ENCODE results near the gene MCTP2.

MCTP2 gene

DNA sequence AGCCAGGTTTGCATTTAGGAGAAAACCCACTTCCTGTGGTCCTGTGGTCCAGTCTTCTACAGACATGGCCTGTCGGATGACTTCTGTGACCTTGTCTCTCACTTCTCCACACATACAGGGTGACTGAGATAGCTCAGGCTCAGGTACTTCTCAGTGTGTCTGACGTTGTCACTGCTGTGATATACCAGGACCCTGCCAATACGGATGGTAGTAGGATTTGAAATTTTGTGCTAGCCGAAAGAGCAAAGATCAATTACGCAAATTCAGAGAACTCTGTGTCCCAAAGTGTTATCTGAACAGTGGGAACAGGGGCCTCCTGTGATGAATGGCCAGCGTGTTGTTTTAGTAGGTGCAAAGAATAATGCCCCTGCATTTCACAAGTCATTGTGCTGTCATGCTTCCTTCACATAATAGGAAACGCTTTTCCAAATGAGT, 128.9 kb downstream of the MCTP2 start:
- no peak for DNase-seq

DNA sequence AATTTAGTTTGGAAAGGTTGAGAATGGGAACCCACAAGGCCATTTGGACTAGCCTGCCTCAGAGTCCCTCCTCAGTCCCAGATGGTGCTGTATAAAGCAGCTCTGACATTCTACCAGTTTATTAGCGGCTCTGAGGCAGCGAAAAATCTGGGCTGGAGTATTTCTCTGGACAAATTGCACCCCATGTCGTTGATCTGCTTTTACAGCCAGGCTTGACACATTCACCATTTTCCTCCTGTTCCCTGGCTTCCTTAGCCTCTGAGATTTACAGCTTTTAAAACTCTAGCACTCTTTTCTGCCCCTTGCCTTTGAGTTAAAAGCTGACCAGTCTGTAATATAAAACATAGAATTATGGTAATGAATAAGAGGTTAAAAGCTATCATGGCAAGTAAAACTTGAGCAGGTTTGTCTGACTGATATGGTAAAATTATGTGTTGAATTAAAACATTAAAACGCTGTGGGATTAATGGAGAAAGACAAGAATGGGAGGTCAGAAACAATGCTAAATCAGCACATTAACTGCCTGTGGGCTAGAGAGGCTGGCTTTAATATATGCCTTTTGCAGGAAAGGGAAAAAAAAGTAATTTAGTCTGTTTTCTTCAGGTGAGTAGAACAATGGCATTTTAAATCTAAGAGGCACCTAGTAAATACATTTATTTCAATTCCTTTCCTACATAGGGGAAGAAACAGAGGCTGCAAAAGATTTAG, 131.2 kb downstream of the MCTP2 start:
- no peak for DNase-seq

DNA sequence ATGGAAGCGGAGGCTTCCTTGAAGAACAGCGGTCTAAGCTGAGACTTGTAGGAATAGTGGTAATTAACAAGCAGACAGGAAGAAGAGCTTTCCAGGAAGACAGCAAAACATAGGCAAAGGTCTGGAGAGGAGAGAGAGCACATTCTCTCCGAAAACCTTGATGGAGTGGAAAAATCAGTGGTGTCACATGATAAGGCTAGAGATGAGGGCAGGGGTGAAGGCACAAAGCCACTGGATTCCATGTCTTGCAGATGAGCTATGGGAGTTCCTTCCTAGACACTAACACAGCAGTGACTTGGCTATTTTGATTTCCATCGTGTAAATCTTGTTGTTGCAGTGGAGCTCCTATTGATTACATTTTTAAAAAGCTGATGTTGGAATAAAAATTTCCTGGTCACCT, 132.0 kb downstream of the MCTP2 start:
- no peak for DNase-seq

DNA sequence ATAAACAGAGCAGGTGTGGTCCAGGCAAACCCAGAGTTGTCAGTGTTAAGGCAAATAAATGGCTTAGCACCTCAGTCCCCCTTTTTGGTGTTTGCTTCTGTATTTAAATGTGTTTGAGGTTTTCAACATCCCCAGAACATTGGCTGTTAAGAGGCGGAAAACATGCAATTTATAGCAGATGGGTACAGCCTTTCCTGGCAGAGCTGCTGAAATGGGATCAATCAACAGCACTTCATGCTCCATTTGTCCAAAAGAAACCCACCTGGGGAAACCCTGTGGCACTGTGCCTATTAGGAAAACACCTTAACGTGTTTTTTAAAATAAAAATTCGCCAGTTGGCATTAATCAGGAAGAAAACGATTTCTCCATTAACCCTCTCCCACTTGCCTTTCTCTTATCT, 135.4 kb downstream of the MCTP2 start:
- no peak for DNase-seq

DNA sequence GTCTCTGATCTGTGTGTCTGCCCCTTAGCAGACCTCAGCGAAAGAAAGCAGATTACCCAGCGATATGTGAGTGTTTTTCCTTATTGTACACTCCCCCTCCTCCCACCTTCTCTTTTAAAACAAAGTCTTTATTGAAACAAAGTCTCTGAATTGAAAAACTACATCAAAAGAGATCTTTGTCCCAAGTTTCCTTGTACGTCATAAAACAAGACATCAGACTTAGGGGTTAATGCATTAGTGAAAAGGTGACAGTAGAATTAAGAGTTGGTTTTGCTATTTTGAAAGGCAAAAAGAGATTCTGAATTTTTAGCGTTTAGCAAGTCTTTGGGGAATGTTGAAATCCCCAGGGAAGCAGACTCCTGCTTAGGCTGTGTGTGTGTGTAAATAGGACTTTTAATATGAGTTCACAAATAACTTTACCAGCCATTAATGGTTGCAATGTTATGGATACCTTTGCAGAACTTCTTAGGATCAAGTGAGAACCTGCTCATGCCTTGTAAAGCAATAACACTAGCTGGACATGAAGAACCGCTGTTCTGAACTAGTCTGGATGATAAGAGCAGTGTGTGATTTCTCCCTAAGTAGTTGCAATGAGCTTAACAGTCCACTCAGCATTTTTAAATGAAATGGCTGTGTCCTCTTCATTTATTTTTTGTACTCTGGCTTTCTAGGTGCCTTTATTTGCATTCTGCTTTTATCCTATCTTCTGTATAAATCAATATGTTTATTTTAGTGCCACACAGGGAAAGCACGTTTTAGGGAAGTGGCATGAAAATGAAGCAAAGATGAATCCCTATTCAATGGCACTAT, 136.6 kb downstream of the MCTP2 start:
- DNase-seq = no peak

DNA sequence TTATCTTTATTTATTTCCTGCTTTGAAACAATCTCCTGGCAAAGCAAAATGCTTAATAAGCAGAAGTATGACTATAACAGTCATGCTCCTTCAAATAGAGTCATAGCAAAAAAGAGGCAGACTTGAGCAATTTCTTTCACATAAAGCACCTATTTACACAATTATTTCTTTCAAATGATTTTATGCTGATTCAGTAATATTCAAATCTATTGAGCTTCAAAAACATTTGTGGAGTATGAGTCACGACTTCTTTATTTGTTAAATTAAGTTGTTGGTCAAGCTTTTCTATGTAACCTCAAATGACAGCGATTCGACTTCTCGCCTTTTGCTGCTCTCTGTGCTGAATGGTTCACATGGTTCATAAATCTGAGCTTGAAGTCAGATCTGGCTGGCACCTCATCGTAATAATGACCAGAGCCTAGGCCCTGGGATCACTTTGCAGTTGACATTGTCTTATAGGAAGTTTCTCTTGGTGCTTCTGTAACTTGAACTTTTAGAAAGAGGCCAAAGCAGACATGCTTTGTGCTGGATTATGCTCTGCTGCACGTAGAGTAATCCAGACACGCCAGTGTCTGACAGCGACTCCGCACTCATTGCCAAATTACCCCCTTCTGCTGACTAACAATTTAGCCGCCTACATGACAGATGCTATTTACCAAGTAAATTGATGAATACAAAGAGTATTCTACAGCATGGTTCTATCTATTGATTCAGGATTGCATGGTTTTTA, 139.0 kb downstream of the MCTP2 start:
- no peak for DNase-seq

DNA sequence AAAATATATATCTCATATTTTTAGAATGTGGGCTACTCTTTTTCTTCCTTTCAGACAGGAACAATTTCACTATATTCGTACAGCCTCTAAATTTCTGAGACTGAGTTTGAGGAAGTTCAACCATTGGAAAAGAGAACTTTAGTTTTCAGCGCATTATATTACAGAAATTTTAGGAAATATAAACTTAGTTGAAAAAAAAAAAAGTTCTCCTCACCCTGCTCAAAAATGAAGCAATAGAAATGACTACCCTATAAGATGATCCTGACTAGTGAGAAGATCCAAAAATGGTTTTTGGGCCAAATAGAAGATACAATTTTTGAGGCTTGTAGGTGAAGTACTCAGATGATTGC, 139.6 kb downstream of the MCTP2 start:
- no peak for DNase-seq

DNA sequence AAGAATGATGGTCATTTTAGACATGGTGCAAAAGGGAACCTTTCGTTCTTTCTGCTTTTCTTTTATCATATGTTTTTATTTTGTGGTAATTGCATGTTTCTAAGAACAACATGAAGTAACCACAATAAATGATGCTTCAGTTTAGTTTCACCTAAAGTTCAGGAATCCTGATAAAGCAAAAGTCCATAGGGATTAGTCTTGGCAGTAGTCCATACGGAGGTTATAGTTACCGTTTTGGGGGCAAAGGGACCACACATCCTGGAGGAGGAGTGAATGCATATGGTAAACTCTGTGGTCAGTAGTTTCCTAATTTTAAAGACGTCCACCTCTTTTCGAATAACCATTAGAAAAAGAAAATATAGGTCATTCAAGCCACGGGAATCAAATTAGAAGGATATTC, 141.5 kb downstream of the MCTP2 start:
- DNase-seq = no peak

DNA sequence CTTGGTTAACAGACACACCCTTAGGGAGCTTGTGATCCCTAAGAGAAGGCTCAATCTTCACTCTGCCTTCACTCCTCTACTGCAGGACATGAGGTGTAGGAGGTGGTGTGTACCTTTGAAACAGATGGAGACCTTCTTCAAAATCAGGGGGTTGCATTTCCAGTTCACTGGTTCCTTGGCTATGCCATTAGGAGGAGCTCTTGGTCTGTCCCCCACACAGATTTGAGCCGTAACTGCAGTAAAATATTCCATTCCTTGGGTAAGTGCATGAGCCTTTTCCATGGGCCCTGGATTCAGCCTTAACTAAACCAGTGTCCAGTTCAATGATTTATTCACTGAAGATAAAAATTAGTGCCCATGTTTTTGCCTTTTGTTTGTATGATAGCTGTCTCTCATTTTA, 144.6 kb downstream of the MCTP2 start:
- DNase-seq = no peak

DNA sequence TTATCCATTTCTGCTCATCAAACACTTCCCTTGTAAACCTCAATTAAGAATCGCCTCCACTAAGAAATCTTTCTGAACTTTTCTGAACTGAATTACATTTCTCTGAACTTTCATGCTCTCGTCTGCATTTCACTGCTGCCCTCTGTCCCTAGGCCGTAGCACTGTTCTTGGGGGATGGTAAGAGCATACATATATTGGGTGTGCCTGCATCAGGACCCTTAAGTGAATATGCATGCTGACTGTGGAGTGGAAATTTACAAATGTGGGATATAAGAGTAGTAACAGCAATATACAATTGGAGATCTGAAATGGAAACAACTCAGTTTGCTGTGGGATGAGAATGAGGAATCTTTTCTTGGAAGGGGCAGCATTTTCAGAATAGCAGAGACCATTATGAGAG, 148.6 kb downstream of the MCTP2 start:
- no peak for DNase-seq

DNA sequence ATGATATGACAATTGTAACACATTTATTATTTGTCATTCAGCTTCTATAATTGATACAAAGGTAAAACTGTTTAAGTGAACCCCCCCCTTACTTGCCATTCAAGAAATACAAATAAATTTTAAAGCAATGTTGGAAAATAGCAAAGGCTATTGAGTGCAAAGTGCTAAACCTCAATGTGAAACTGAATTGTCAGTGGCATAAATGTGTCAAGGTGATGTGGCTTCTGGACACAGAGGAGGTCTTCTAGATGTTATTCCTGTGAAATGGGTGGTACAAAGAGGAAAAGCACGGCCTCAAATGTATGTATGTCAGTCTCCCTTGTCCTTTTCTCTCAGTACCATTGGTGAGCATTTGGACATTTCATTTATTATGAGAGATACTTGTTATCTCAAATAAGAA, 149.4 kb downstream of the MCTP2 start:
- no peak for DNase-seq

DNA sequence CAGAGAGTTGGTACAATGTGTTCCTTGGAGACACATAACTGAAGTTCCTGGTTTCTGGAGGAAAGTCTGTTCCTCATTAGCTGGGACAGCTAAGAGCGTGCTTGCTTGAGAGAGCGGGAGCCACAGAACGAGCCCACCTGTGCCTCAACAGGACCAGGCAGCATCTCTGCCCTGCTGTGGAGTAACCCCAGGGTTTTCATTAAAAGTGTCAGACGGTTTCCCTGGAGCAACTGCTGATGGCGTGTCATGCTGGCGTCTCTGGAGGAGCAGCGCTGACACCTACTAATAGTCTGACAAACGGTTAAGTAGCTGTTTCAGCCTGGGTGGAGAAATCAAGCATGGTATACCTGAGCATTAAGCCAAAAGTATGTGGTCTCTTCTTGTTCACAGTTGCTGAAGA, 150.0 kb downstream of the MCTP2 start:
- DNase-seq = no peak

DNA sequence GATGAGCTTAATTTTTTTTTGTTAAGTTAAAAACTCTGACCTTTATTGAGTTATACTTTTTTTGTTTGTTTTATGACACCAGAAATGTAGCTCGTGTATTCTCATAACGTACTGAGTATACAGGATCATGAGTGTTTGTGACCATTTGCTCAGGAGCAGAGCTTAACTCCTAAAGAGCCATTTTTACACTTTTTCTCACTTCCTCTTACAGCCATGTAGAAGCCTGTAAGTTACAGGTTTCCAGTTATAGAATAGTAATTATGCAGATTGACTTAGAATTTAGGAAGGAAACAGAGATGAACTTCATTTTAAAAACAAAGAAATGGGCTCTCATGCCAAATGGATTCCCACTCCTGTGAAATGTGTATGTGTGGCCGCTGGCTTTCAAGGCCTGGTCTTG, 151.7 kb downstream of the MCTP2 start:
- no peak for DNase-seq

DNA sequence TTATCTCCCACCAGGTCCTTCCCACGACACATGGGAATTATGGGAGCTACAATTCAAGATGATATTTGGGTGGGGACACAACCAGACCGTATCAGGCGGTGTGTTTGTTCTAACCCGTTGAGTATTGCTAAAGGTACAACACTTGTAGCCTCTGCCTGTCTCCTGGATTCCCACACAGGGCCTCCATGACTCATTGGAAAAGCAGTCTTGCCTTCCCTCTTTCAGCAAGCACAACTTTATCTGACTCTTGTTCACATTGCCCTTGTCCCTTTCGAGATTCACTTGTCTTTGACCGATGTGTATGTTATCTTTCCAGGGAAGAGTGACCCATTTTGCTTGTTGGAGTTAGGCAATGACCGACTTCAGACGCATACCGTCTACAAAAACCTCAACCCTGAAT, 152.3 kb downstream of the MCTP2 start:
- peak; percentile 29 for DNase-seq

DNA sequence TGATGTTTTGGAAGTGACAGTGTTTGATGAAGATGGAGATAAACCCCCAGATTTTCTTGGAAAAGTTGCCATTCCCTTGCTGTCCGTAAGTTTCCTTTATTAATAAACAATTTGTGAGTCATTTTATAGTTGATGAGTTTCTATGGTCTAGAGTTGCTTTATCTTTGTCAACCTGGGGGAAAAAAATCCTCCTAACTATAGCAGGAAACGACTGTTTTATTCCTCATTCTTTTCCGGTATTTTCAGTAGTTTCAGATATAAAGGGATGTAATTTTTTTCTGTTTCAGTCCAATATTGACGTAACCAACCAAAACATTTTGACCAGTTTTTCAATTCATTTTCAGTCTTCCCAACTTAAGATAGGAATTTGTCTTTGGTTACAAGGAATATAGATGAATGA, 154.1 kb downstream of the MCTP2 start:
- no peak for DNase-seq

DNA sequence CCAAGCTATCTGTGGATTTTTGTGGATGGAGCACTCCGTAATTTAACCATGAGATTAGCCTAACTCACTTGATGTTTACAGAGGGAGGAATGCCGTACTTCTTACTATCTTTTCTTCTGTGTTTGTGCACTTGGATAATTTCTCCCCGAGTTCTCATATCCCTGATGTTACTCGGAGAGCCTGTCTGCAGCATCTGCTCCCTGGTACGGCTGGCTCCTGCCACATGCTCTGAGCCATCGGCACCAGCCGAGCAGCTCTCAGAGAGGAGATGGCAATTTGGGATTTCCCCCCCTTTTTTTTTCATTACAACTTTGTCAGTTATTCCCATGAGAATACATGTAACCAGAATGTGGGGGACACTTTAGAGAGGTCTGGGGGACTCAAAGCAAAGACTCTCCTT, 155.0 kb downstream of the MCTP2 start:
- DNase-seq = no peak

DNA sequence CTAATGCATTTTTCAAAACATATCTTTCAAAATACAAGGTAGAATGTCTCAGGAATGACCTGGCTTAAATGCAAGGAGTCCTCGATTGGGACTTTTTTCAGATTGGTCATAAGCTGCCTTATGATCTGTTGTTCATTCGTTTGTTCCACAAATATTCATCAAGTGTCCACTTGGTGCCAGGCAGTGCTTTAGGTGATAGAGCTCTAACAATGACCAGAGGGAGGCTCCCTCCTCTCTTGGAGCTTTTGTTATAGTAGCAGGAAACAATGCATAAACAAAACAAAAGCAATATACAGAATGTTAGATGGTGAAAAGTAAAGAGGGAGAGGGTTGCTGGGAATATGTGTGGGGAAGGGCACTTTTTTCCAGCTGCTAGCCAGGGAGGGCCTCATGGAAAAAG, 156.1 kb downstream of the MCTP2 start:
- no peak for DNase-seq

DNA sequence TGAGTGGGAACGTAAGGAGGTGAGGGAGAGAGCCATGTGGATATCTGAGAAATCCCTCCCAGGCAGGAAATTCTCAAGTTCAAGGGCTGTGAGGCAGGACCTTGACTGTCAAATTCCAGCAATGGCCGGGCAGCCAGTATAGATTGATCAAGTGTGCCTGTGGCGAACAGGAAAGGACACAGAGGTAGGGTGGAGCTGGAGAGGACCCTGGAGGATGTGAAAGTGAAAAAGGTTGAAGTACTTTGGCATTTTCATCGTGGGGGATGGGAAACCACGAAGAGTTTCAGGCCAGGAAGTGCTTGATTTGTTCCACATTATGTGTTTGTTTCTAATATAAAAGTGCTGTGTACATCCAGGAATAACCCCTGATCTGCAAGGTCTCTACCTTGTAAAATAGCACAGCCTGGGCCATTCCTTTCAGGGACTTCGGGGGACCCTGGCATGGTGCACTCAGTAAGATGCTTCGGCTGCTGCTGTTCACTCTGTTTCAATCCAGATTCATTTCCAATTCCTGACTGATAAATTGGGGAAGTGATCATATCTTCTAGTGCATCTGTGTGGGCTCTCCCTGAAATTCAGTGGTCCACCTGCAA, 156.6 kb downstream of the MCTP2 start:
- peak; percentile 15 for DNase-seq

DNA sequence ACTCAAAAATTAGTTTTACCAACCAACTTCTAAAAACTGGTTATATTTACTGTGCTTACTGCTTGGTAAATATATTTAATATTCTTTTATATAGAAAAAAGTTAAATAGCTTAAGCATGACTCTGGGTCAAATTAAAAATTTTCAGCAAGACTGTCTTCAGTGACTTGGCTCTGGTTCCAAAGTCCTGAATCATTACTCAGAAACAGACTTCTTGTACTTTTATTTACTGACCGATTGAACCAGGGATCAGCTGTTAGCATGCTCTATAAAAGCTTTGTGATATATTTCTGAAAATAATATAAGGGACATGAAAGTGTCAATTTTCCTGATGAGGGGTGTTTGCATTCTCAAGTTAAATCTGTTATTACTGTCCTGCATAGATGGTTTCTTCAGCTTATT, 164.3 kb downstream of the MCTP2 start:
- peak; percentile 59 for DNase-seq

DNA sequence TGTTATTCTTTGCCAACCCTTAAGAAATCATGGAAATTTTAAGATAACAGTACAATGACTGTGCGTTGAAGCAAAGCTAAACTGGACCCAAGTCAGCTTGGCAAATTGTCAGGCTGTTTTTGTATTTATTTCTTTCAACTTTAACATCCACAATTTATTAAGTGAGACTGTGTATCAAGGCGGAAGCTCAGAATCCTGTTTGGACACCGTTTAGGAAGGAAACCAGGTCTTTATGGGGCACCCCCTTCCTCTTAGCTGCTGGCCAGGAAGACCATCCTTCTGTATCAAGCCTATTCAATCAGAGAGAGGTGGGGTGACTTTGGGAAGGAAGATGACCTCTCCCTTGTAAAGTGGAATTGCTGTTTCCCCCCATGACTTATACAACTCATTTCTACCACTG, 166.0 kb downstream of the MCTP2 start:
- no peak for DNase-seq

DNA sequence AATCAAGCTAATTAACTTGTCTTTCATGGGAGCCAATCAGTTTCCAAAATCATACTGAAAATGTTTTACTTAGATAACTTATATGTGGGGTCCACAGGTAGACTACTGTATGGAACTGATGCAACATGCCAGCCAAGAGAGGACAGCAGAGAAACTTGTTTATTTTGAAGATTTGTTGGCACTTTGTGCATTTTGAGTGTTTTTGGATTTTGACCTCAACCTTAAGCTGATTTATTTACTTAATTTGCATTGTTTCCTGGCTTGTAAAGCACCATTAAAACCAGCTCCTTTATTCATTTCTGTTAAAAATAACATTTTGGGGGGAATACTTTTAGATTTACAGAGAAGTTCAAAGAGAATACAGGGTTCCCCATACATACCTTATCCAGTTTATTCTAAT, 166.6 kb downstream of the MCTP2 start:
- no peak for DNase-seq

DNA sequence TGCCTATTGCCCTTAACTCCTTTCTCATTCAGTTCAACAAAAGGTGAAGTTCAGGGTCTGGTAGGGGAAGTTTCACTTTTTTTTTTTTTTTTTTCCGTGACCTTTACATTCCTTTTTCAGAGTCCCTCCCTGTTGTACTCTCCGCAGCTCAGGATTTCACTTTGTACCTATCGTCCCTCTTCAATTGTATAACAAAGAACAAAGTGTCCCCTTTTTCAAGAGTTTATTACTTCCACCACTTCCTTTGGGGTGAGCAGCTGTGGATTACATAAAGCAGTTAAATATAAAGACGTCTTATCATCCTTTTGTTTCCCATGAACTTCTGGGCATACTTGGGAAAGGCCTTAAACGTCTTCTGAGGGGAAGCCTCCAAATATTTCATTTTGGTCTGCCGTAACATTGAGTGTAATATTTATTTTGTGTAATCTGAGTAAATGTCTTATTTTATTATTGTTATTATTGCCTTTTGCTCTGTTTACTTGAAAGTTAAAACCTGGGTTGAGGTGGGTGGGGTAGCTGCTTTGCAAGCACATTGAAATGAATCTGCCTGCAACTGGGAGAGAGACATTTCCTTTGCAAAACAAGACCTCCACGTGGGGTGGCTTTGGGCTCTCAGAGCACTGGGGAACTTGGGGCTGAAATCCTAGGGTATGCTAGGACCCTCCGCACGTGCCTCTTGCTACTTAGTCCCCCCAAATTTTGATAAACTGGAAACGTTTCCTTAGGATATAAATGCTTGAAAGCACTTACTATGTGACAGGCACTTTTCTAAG, 169.4 kb downstream of the MCTP2 start:
- no peak for DNase-seq

DNA sequence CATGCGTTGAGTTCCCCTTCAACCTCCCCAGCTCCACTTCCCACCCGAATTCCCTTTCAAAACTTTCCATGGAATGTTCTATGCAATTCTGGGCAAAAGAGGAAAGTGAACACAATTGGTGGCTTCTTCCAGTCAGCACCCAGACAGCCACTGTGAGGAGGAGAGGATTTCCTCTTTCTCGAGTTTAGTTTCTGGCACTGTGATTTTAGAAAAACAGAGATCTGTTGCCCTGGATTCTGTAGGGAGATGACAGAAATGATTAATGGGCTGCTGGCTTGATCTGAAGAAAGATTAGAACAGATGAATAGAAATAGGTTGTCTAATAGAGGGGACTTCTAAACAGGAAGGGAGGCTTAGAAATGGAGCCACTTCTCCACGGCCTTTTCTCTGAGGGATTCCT, 172.0 kb downstream of the MCTP2 start:
- DNase-seq = peak; percentile 32

Data from fibroblast of skin of right biceps (primary cell).